GM21717 (cell line): ENCODE results near the gene ZNF607.

Experiments used
- ATAC-seq: cut with Tn5 transposase; IDR thresholded peaks from one replicate; pipeline ENCODE4 v1.9.1; 2021; ENCODE audit warnings: mild to moderate bottlenecking, moderate library complexity; ENCODE audit not compliant: unreplicated experiment

Gene ZNF607

DNA sequence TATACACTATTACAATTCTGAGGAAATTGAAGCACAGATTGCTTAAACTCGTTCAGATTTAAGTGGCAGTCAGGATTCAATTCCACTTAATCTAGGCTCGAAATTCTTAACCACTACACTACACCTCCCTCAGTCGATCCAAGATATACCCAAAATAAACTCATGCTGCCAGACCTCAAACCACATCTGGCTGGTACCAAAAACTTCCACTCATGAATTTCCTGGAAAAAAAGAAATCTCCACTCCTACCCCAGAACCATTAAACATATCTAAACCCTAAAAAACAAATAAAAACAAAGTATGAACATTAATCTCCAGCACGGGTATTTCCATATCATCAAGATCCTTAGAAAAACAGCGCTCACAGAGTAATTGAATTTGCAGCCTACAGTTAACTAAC lies 65.4 kb downstream of the ZNF607 start:
- ATAC-seq = no peak
